ENCODE results near the gene PIGL. TPM values are rescaled to one million over a fixed set of nuclear protein-coding genes. Genes with fewer than 3 reads are reported as not detected.

Gene PIGL
- total and polyA plus RNA-seq, 2 of the 4 experiments (the other 2 are of a cell fraction), result 17.9 to 29.5 TPM

DNA sequence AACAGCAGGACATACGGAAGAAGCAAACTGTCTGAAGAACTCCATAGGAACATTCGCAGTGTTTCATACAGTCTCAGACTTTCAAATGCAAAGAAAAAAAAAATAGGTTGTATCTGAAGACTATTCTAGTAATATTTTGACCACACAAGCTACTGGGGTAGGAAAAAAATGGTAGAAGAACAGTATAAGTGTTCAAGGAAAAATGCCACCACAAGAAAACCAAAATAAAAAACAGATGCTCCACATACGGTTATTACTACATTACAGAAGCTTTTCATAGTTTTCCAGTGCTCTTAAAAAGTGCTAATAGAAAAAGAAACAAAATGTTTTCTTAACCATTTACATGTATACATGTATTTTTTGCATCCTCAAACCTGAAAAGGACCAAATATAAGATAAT, 5.4 kb upstream of the PIGL start:
- peaks cover 6% of the 10 kb centered on the region for H3K4me1 ChIP-seq (ENCODE audit: control insufficient read depth, insufficient read depth, low read length)
- no CpG with 5 or more reads among the region's 3 CpGs for WGBS, 2 experiments (ENCODE audit: extremely low coverage in 2 of 2, insufficient read length in 1 of 2)
- H3K4ac ChIP-seq (ENCODE audit: low read depth, low read length), result no peak overlapping the region
- H2AFZ ChIP-seq (replicated peaks; ENCODE audit: low read length, poor library complexity), result no peak overlapping the region
- no peaks in the 10 kb centered on the region for H3K27me3 ChIP-seq (ENCODE audit: control insufficient read depth, insufficient read depth, low read length)
- POLR2A ChIA-PET (ENCODE audit: unreplicated experiment), result no interaction called here
- no peak overlapping the region for H4K5ac ChIP-seq (ENCODE audit: low read depth, low read length)
- no peak overlapping the region for H3K4me3 ChIP-seq (ENCODE audit: insufficient read depth, low read depth, low read length)
- no peak overlapping the region for H2BK120ac ChIP-seq (ENCODE audit: low read depth, low read length)
- no peak for ATAC-seq (ENCODE audit: low read depth)
- in situ Hi-C loops (cut with MboI; ENCODE audit: low sequenced_read_pairs) (no loop called here), intact Hi-C loops (cut with micrococcal nuclease) (no loop called here), dilution Hi-C loops (cut with HindIII; ENCODE audit: low sequenced_read_pairs, unreplicated experiment) (no loop called here)
- DNase-seq, result no peak
- no peak overlapping the region for H3K4me2 ChIP-seq (ENCODE audit: low read depth, low read length)
- H4K8ac ChIP-seq (ENCODE audit: low read depth in 2 of 2, low read length in 2 of 2), result no peak overlapping the region
- peaks cover 5 to 28% of the 10 kb centered on the region in 2 experiments; a peak in 3 of 4 replicates for H3K79me1 ChIP-seq (ENCODE audit: low read depth in 1 of 2, low read length in 2 of 2)
- BruUV-seq (replicated peaks), result no TSS peak
- H3K9me3 ChIP-seq (ENCODE audit: control insufficient read depth, insufficient read depth, low read length), result no peaks in the 10 kb centered on the region
- no peak overlapping the region for H4K91ac ChIP-seq (ENCODE audit: insufficient read depth, low read depth, low read length)
- no peak overlapping the region for H2BK5ac ChIP-seq (ENCODE audit: low read depth, low read length, poor library complexity, severe bottlenecking)
- H3K18ac ChIP-seq (ENCODE audit: low read depth, low read length), result no peak overlapping the region
- no peak overlapping the region for H2BK20ac ChIP-seq (ENCODE audit: low read depth, low read length)
- H2BK15ac ChIP-seq (ENCODE audit: low read depth, low read length), result no peak overlapping the region
- CTCF ChIA-PET, result interaction anchor here (0.9 kb wide), 1 partner anchor 152 kb away, joined by 4 read pairs; no protein-coding TSS in a partner anchor
- no peak overlapping the region for H3K56ac ChIP-seq (ENCODE audit: extremely low read depth, insufficient read depth, low read length)
- no peak overlapping the region for H3K23ac ChIP-seq (ENCODE audit: low read depth, low read length)
- peaks cover 6% of the 10 kb centered on the region; the same call in 1 of the 2 replicates for H3K9me1 ChIP-seq (ENCODE audit: insufficient read depth, low read length)
- H3K36me3 ChIP-seq (ENCODE audit: control insufficient read depth, insufficient read depth, low read length), result 0 out of 2 replicates have a peak, but pooled peaks cover 1% of the 10 kb centered on the region
- H3K14ac ChIP-seq (replicated peaks; ENCODE audit: low read depth, low read length), result no peak overlapping the region
- TF ChIP-seq SMC3 (IDR thresholded peaks at IDR 0.05; ENCODE audit: low read depth, low read length) (no peak), MXI1 (IDR thresholded peaks at IDR 0.05; ENCODE audit: borderline replicate concordance, low read depth, low read length) (no peak), BHLHE40 (IDR thresholded peaks at IDR 0.05; ENCODE audit: low read depth, low read length) (no peak), POLR2A (IDR thresholded peaks at IDR 0.05; ENCODE audit: low read depth, low read length) (no peak), RFX5 (IDR thresholded peaks at IDR 0.05; ENCODE audit: low read depth, low read length) (no peak), MAZ (IDR thresholded peaks at IDR 0.05; ENCODE audit: borderline replicate concordance, low read depth, low read length) (no peak), RAD21 (IDR thresholded peaks at IDR 0.05; ENCODE audit: low read length) (no peak)
- TF ChIP-seq, protein P1, sequence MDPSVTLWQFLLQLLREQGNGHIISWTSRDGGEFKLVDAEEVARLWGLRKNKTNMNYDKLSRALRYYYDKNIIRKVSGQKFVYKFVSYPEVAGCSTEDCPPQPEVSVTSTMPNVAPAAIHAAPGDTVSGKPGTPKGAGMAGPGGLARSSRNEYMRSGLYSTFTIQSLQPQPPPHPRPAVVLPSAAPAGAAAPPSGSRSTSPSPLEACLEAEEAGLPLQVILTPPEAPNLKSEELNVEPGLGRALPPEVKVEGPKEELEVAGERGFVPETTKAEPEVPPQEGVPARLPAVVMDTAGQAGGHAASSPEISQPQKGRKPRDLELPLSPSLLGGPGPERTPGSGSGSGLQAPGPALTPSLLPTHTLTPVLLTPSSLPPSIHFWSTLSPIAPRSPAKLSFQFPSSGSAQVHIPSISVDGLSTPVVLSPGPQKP (IDR thresholded peaks at IDR 0.05; ENCODE audit: borderline replicate concordance, low read depth, low read length), result no peak
- no peak overlapping the region for H3K9ac ChIP-seq (ENCODE audit: low read depth, low read length)
- no peak overlapping the region for H3K27ac ChIP-seq (ENCODE audit: insufficient read depth, low read length)
- H4K20me1 ChIP-seq (ENCODE audit: insufficient read depth, low read length), result peaks cover 59% of the 10 kb centered on the region
- H2AK5ac ChIP-seq (ENCODE audit: low read depth, low read length), result no peak overlapping the region
- no peak overlapping the region for H2AK9ac ChIP-seq (replicated peaks; ENCODE audit: low read depth, low read length, poor library complexity)
